ENCODE data around the gene MIPOL1.

DNA sequence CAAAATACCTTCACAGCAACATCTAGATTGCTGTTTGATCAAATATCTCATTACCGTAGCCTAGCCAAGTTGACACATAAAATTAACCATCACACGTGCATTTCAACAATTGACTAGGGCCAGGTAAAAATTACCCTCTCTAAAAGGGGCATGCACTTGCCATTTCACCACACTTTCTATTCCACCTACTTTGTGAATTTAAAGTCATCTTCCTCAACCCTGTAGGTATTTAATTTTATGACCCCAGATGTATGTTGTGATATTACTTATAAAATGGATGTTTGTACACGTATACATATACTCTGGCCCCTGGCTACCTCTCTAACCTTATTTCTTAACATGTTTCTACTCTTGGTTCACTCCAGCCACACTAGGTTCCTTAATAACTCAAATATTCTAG, 237.1 kb downstream of the MIPOL1 start:
- TF ChIP-seq, protein P1, sequence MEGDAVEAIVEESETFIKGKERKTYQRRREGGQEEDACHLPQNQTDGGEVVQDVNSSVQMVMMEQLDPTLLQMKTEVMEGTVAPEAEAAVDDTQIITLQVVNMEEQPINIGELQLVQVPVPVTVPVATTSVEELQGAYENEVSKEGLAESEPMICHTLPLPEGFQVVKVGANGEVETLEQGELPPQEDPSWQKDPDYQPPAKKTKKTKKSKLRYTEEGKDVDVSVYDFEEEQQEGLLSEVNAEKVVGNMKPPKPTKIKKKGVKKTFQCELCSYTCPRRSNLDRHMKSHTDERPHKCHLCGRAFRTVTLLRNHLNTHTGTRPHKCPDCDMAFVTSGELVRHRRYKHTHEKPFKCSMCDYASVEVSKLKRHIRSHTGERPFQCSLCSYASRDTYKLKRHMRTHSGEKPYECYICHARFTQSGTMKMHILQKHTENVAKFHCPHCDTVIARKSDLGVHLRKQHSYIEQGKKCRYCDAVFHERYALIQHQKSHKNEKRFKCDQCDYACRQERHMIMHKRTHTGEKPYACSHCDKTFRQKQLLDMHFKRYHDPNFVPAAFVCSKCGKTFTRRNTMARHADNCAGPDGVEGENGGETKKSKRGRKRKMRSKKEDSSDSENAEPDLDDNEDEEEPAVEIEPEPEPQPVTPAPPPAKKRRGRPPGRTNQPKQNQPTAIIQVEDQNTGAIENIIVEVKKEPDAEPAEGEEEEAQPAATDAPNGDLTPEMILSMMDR (IDR thresholded peaks at IDR 0.05): no peak
- TF ChIP-seq POLR2A (IDR thresholded peaks at IDR 0.05): no peak
